Esophagus squamous epithelium (tissue), 4 donors: Measurements from ENCODE around the gene IARS1.

Source experiments
- CTCF ChIP-seq, 6 experiments: fragments of 450-650 bp in 4 of 6; fragments of 200-600 bp in 2 of 6; sonication (generic) in 2 of 6; IDR thresholded peaks; one replicate each; pipeline ENCODE4 v1.5.1; 2016 to 2019; ENCODE audit warnings: antibody characterized with exemption in 6 of 6, mild to moderate bottlenecking in 4 of 6, moderate library complexity in 4 of 6
- POLR2A ChIP-seq, 4 donors: fragments of 450-650 bp; IDR thresholded peaks; one replicate each; pipeline ENCODE4 v1.6.1; 2017; ENCODE audit warnings: antibody characterized with exemption in 4 of 4, mild to moderate bottlenecking in 4 of 4, moderate library complexity in 3 of 4

- TF ChIP-seq CTCF (IDR thresholded peaks at IDR 0.05): no peak
- no peak for TF ChIP-seq POLR2A (IDR thresholded peaks at IDR 0.05)
Observed at GRCh38 chr9:92327283-92327850, 33.9 kb upstream of the IARS1 start.
